ENCODE measurements around the gene GPBAR1.

GPBAR1 gene

GRCh38 chr2:218228366-218229090 lies 32.3 kb upstream of the GPBAR1 start:
- Histone ChIP-seq H3K27ac (ENCODE audit: low read depth, low read length) (no peak overlapping the region), H3K27me3 (ENCODE audit: control insufficient read depth, insufficient read depth, low read length) (no peaks in the 10 kb centered on the region), H3K4me3 (ENCODE audit: low read length) (no peak overlapping the region), H3K4me1 (ENCODE audit: control insufficient read depth, insufficient read depth, low read length) (peaks cover 2% of the 10 kb centered on the region), H3K9ac (ENCODE audit: low read length) (no peak overlapping the region), H3K36me3 (ENCODE audit: control insufficient read depth, insufficient read depth, low read length) (peaks cover 22% of the 10 kb centered on the region)

GRCh38 chr2:218229239-218229638 lies 31.6 kb upstream of the GPBAR1 start:
- H3K36me3 ChIP-seq (ENCODE audit: control insufficient read depth, insufficient read depth, low read length) = peaks cover 23% of the 10 kb centered on the region
- peaks cover 2% of the 10 kb centered on the region for H3K4me1 ChIP-seq (ENCODE audit: control insufficient read depth, insufficient read depth, low read length)
- no peaks in the 10 kb centered on the region for H3K27me3 ChIP-seq (ENCODE audit: control insufficient read depth, insufficient read depth, low read length)
- H3K4me3 ChIP-seq (ENCODE audit: low read length) = no peak overlapping the region
- H3K9ac ChIP-seq (ENCODE audit: low read length) = no peak overlapping the region
- H3K27ac ChIP-seq (ENCODE audit: low read depth, low read length) = no peak overlapping the region

GRCh38 chr2:218229851-218230250 lies 31.0 kb upstream of the GPBAR1 start:
- no peak overlapping the region for H3K9ac ChIP-seq (ENCODE audit: low read length)
- H3K36me3 ChIP-seq (ENCODE audit: control insufficient read depth, insufficient read depth, low read length) = peaks cover 27% of the 10 kb centered on the region
- H3K27ac ChIP-seq (ENCODE audit: low read depth, low read length) = no peak overlapping the region
- peaks cover 2% of the 10 kb centered on the region for H3K4me1 ChIP-seq (ENCODE audit: control insufficient read depth, insufficient read depth, low read length)
- H3K4me3 ChIP-seq (ENCODE audit: low read length) = no peak overlapping the region
- no peaks in the 10 kb centered on the region for H3K27me3 ChIP-seq (ENCODE audit: control insufficient read depth, insufficient read depth, low read length)

GRCh38 chr2:218230882-218231281 lies 29.9 kb upstream of the GPBAR1 start:
- no peak overlapping the region for H3K27ac ChIP-seq (ENCODE audit: low read depth, low read length)
- H3K9ac ChIP-seq (ENCODE audit: low read length) = no peak overlapping the region
- peaks cover 34% of the 10 kb centered on the region for H3K36me3 ChIP-seq (ENCODE audit: control insufficient read depth, insufficient read depth, low read length)
- H3K27me3 ChIP-seq (ENCODE audit: control insufficient read depth, insufficient read depth, low read length) = no peaks in the 10 kb centered on the region
- H3K4me1 ChIP-seq (ENCODE audit: control insufficient read depth, insufficient read depth, low read length) = peaks cover 2% of the 10 kb centered on the region
- no peak overlapping the region for H3K4me3 ChIP-seq (ENCODE audit: low read length)

GRCh38 chr2:218233543-218233942 lies 27.3 kb upstream of the GPBAR1 start:
- Histone ChIP-seq H3K9ac (ENCODE audit: low read length) (no peak overlapping the region), H3K27me3 (ENCODE audit: control insufficient read depth, insufficient read depth, low read length) (no peaks in the 10 kb centered on the region), H3K36me3 (ENCODE audit: control insufficient read depth, insufficient read depth, low read length) (peaks cover 34% of the 10 kb centered on the region), H3K4me3 (ENCODE audit: low read length) (no peak overlapping the region), H3K4me1 (ENCODE audit: control insufficient read depth, insufficient read depth, low read length) (peaks cover 2% of the 10 kb centered on the region), H3K27ac (ENCODE audit: low read depth, low read length) (no peak overlapping the region)

- Histone ChIP-seq H3K27me3 (ENCODE audit: control insufficient read depth, insufficient read depth, low read length) (no peaks in the 10 kb centered on the region), H3K4me3 (ENCODE audit: low read length) (no peak overlapping the region), H3K36me3 (ENCODE audit: control insufficient read depth, insufficient read depth, low read length) (peaks cover 39% of the 10 kb centered on the region), H3K27ac (ENCODE audit: low read depth, low read length) (no peak overlapping the region), H3K4me1 (ENCODE audit: control insufficient read depth, insufficient read depth, low read length) (peaks cover 2% of the 10 kb centered on the region), H3K9ac (ENCODE audit: low read length) (no peak overlapping the region)
Measured at GRCh38 chr2:218234521-218234920, 26.3 kb upstream of the GPBAR1 start.

- Histone ChIP-seq H3K36me3 (ENCODE audit: control insufficient read depth, insufficient read depth, low read length) (peaks cover 39% of the 10 kb centered on the region), H3K4me3 (ENCODE audit: low read length) (no peak overlapping the region), H3K27ac (ENCODE audit: low read depth, low read length) (no peak overlapping the region), H3K4me1 (ENCODE audit: control insufficient read depth, insufficient read depth, low read length) (peaks cover under 1% of the 10 kb centered on the region), H3K27me3 (ENCODE audit: control insufficient read depth, insufficient read depth, low read length) (no peaks in the 10 kb centered on the region), H3K9ac (ENCODE audit: low read length) (no peak overlapping the region)
Measured at GRCh38 chr2:218235017-218235416, 25.8 kb upstream of the GPBAR1 start.

- H3K27ac ChIP-seq (ENCODE audit: low read depth, low read length) = no peak overlapping the region
- H3K27me3 ChIP-seq (ENCODE audit: control insufficient read depth, insufficient read depth, low read length) = no peaks in the 10 kb centered on the region
- H3K4me3 ChIP-seq (ENCODE audit: low read length) = no peak overlapping the region
- H3K4me1 ChIP-seq (ENCODE audit: control insufficient read depth, insufficient read depth, low read length) = no peaks in the 10 kb centered on the region
- no peak overlapping the region for H3K9ac ChIP-seq (ENCODE audit: low read length)
- H3K36me3 ChIP-seq (ENCODE audit: control insufficient read depth, insufficient read depth, low read length) = peaks cover 33% of the 10 kb centered on the region
Measured at GRCh38 chr2:218236829-218237228, 24.0 kb upstream of the GPBAR1 start.

- H3K36me3 ChIP-seq (ENCODE audit: control insufficient read depth, insufficient read depth, low read length) = peaks cover 26% of the 10 kb centered on the region
Measured at GRCh38 chr2:218238887-218239286, 21.9 kb upstream of the GPBAR1 start.

GRCh38 chr2:218244204-218244603 lies 16.6 kb upstream of the GPBAR1 start:
- H3K4me3 ChIP-seq (ENCODE audit: low read length) = no peak overlapping the region
- H3K27me3 ChIP-seq (ENCODE audit: control insufficient read depth, insufficient read depth, low read length) = no peaks in the 10 kb centered on the region
- H3K36me3 ChIP-seq (ENCODE audit: control insufficient read depth, insufficient read depth, low read length) = peaks cover 37% of the 10 kb centered on the region
- no peak overlapping the region for H3K9ac ChIP-seq (ENCODE audit: low read length)
- no peak overlapping the region for H3K27ac ChIP-seq (ENCODE audit: low read depth, low read length)
- no peaks in the 10 kb centered on the region for H3K4me1 ChIP-seq (ENCODE audit: control insufficient read depth, insufficient read depth, low read length)

More at GRCh38 chr2:218238887-218239286, 21.9 kb upstream of the GPBAR1 start:
- Histone ChIP-seq H3K27me3 (ENCODE audit: control insufficient read depth, insufficient read depth, low read length) (no peaks in the 10 kb centered on the region), H3K27ac (ENCODE audit: low read depth, low read length) (no peak overlapping the region), H3K9ac (ENCODE audit: low read length) (no peak overlapping the region), H3K4me3 (ENCODE audit: low read length) (no peak overlapping the region), H3K4me1 (ENCODE audit: control insufficient read depth, insufficient read depth, low read length) (no peaks in the 10 kb centered on the region)

GRCh38 chr2:218244665-218245064 lies 16.1 kb upstream of the GPBAR1 start:
- Histone ChIP-seq H3K27me3 (ENCODE audit: control insufficient read depth, insufficient read depth, low read length) (no peaks in the 10 kb centered on the region), H3K9ac (ENCODE audit: low read length) (no peak overlapping the region), H3K36me3 (ENCODE audit: control insufficient read depth, insufficient read depth, low read length) (peaks cover 39% of the 10 kb centered on the region), H3K4me3 (ENCODE audit: low read length) (no peak overlapping the region), H3K4me1 (ENCODE audit: control insufficient read depth, insufficient read depth, low read length) (no peaks in the 10 kb centered on the region), H3K27ac (ENCODE audit: low read depth, low read length) (no peak overlapping the region)

GRCh38 chr2:218245214-218245613 lies 15.6 kb upstream of the GPBAR1 start:
- Histone ChIP-seq H3K9ac (ENCODE audit: low read length) (no peak overlapping the region), H3K27ac (ENCODE audit: low read depth, low read length) (no peak overlapping the region), H3K36me3 (ENCODE audit: control insufficient read depth, insufficient read depth, low read length) (peaks cover 45% of the 10 kb centered on the region)

GRCh38 chr2:218249691-218250090 lies 11.1 kb upstream of the GPBAR1 start:
- Histone ChIP-seq H3K36me3 (ENCODE audit: control insufficient read depth, insufficient read depth, low read length) (peaks cover 69% of the 10 kb centered on the region), H3K27ac (ENCODE audit: low read depth, low read length) (no peak overlapping the region), H3K4me1 (ENCODE audit: control insufficient read depth, insufficient read depth, low read length) (no peaks in the 10 kb centered on the region), H3K27me3 (ENCODE audit: control insufficient read depth, insufficient read depth, low read length) (no peaks in the 10 kb centered on the region), H3K4me3 (ENCODE audit: low read length) (no peak overlapping the region), H3K9ac (ENCODE audit: low read length) (no peak overlapping the region)

More at GRCh38 chr2:218245214-218245613, 15.6 kb upstream of the GPBAR1 start:
- Histone ChIP-seq H3K27me3 (ENCODE audit: control insufficient read depth, insufficient read depth, low read length) (no peaks in the 10 kb centered on the region), H3K4me3 (ENCODE audit: low read length) (no peak overlapping the region), H3K4me1 (ENCODE audit: control insufficient read depth, insufficient read depth, low read length) (no peaks in the 10 kb centered on the region)

All from rectal smooth muscle tissue (tissue), 1 donor.